Stomach (tissue), 9 donors: ENCODE data around the gene BBS12. TPM values are rescaled to one million over a fixed set of nuclear protein-coding genes. Genes with fewer than 3 reads are reported as not detected.

Source experiments
- DNase-seq, 2 donors: peaks; one replicate each; pipeline versions ENCODE4 v3.0.0 to v3.0.0-alpha.2; 2013 to 2019
- H3K27ac ChIP-seq, 5 donors: fragments of 200-600 bp in 4 of 5; sonication (generic) in 4 of 5; one replicate each; pipeline ENCODE4 v1.5.1; 2013 to 2019; ENCODE audit warnings: mild to moderate bottlenecking in 1 of 5, moderate library complexity in 1 of 5
- H3K27me3 ChIP-seq, 3 donors: fragments of 200-600 bp; sonication (generic); one replicate each; pipeline ENCODE4 v1.5.1; 2017 to 2019; ENCODE audit warnings: mixed run types in 1 of 3
- H3K36me3 ChIP-seq, 4 donors: fragments of 200-600 bp; sonication (generic); 1 replicate in 3 of 4; 2 replicates in 1 of 4; pipeline ENCODE4 v1.5.1; 2016 to 2019
- H3K4me1 ChIP-seq, 4 donors: fragments of 200-600 bp; sonication (generic); one replicate each; pipeline ENCODE4 v1.5.1; 2016 to 2019
- H3K4me3 ChIP-seq, 4 donors: fragments of 200-600 bp; sonication (generic) in 3 of 4; one replicate each; pipeline ENCODE4 v1.5.1; 2016 to 2019; ENCODE audit warnings: mild to moderate bottlenecking in 1 of 4
- H3K9me3 ChIP-seq, 4 donors: fragments of 200-600 bp; sonication (generic); one replicate each; pipeline ENCODE4 v1.5.1; 2016 to 2019
- CTCF ChIP-seq, 7 experiments: fragments of 450-650 bp in 4 of 7; fragments of 200-600 bp in 3 of 7; sonication (generic) in 3 of 7; IDR thresholded peaks; one replicate each; pipeline ENCODE4 v1.5.1; 2016 to 2019; ENCODE audit warnings: antibody characterized with exemption in 7 of 7, control low read depth in 2 of 7, mild to moderate bottlenecking in 1 of 7
- EP300 ChIP-seq: sonication (generic); formaldehyde crosslinking; IDR thresholded peaks from one replicate; pipeline ENCODE4 v1.6.1; 2017; ENCODE audit warnings: antibody characterized with exemption
- POLR2A ChIP-seq, 4 donors: fragments of 450-650 bp; IDR thresholded peaks; one replicate each; pipeline ENCODE4 v1.6.1; 2016; ENCODE audit warnings: antibody characterized with exemption in 4 of 4, control low read depth in 2 of 4, mild to moderate bottlenecking in 1 of 4, moderate library complexity in 1 of 4
- POLR2AphosphoS5 ChIP-seq, 3 donors: sonication (generic); formaldehyde crosslinking; IDR thresholded peaks; one replicate each; pipeline ENCODE4 v1.6.1; 2016; ENCODE audit warnings: antibody characterized with exemption in 3 of 3
- WGBS, 5 donors: extraction: QIAGEN DNeasy Blood & Tissue Kit in 3 of 5; methylation state at CpG; one replicate each; pipeline versions ENCODE4 v1.1.5 to v1.1.7; 2013 to 2018; 5-methylcytosine and 5-hydroxymethylcytosine counted together
- intact Hi-C: fragments of 100-400 bp; cut with DNase I; formaldehyde crosslinking; loops from one replicate; pipeline ENCODE4 v1.15.1; 2023; ENCODE audit warnings: low total_unique reads
- polyA plus RNA-seq, 3 donors: library from polyadenylated mRNA; stranded (reverse); fragments of 200-250 nt; gene quantifications; one replicate each; pipeline ENCODE4 v1.2.3, GENCODE V29; 2013
- total RNA-seq, 5 donors: library from RNA; depleted of rRNA; stranded (reverse); fragments of >200 nt; gene quantifications; one replicate each; pipeline versions ENCODE4 v1.1.0 to v1.2.3, GENCODE V29; 2014 to 2016
- donor health status: healthy with polysubstance abuse.
- donor health status: Bipolar disorder and iron deficiency.
- donor health status: healthy.

BBS12 gene
- total and polyA plus RNA-seq, 8 donors: 0.87 to 4.5 (median 1.3) TPM

- no peak overlapping the region for H3K27ac ChIP-seq
- TF ChIP-seq POLR2A (IDR thresholded peaks at IDR 0.05): no peak
- TF ChIP-seq CTCF (IDR thresholded peaks at IDR 0.05): no peak
- TF ChIP-seq EP300: no peak
- no peak for TF ChIP-seq POLR2AphosphoS5 (IDR thresholded peaks at IDR 0.05)
- 70 to 85% (median 75%) methylated on average over 4 of the region's 4 CpGs for WGBS, 5 donors
- peaks cover 0 to 2% (median 0%) of the 10 kb centered on the region in 4 donors for H3K4me1 ChIP-seq
- H3K27me3 ChIP-seq: no peaks in the 10 kb centered on the region
- no peaks in the 10 kb centered on the region for H3K36me3 ChIP-seq
- H3K9me3 ChIP-seq: no peaks in the 10 kb centered on the region
- no peak overlapping the region for H3K4me3 ChIP-seq
- no peak for DNase-seq
- intact Hi-C loops: no loop called here
Observed at GRCh38 chr4:122707497-122707896, 25.0 kb upstream of the BBS12 start.

DNA sequence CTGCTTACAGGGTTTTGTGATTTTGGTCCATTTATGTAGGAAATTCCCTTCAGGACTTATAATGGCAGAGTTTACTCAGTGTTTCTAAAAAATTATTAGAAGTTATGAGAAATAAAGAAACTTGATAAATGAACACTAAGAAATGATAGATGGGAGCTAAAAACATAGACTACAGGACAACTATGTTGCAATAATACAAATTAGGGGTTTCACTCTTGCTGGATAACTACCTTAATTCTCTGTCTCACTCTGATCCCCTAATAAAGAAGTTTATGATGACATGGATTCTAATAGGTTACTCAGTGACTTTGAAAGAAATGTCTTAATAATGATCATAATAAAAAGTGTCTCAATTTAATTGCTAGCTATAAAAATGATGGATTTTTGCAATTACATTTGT lies 23.3 kb upstream of the BBS12 start:
- Histone ChIP-seq H3K4me3 (no peak overlapping the region), H3K36me3 (no peaks in the 10 kb centered on the region), H3K4me1 (no peaks in the 10 kb centered on the region), H3K27ac (no peak overlapping the region), H3K27me3 (no peaks in the 10 kb centered on the region), H3K9me3 (no peaks in the 10 kb centered on the region)
- no peak for DNase-seq
- intact Hi-C loops: no loop called here
- no peak for TF ChIP-seq CTCF (IDR thresholded peaks at IDR 0.05)
- no peak for TF ChIP-seq POLR2A (IDR thresholded peaks at IDR 0.05)
- no peak for TF ChIP-seq EP300
- TF ChIP-seq POLR2AphosphoS5 (IDR thresholded peaks at IDR 0.05): no peak

GRCh38 chr4:122710434-122711308 lies 21.8 kb upstream of the BBS12 start:
- Histone ChIP-seq H3K4me1 (no peaks in the 10 kb centered on the region), H3K36me3 (no peaks in the 10 kb centered on the region), H3K27me3 (no peaks in the 10 kb centered on the region), H3K4me3 (no peak overlapping the region), H3K9me3 (no peaks in the 10 kb centered on the region), H3K27ac (no peak overlapping the region)
- no peak for DNase-seq
- intact Hi-C loops: no loop called here
- 51 to 68% (median 63%) methylated on average over 9 of the region's 9 CpGs for WGBS, 5 donors
- no peak for TF ChIP-seq POLR2A (IDR thresholded peaks at IDR 0.05)
- no peak for TF ChIP-seq CTCF (IDR thresholded peaks at IDR 0.05)
- TF ChIP-seq EP300: no peak
- no peak for TF ChIP-seq POLR2AphosphoS5 (IDR thresholded peaks at IDR 0.05)

GRCh38 chr4:122711919-122712318 lies 20.6 kb upstream of the BBS12 start:
- no peak for DNase-seq
- Histone ChIP-seq H3K27me3 (no peaks in the 10 kb centered on the region), H3K4me1 (no peaks in the 10 kb centered on the region), H3K4me3 (no peak overlapping the region), H3K27ac (no peak overlapping the region), H3K36me3 (no peaks in the 10 kb centered on the region), H3K9me3 (no peaks in the 10 kb centered on the region)
- intact Hi-C loops: no loop called here
- TF ChIP-seq EP300 (no peak), CTCF (IDR thresholded peaks at IDR 0.05) (no peak), POLR2AphosphoS5 (IDR thresholded peaks at IDR 0.05) (no peak), POLR2A (IDR thresholded peaks at IDR 0.05) (no peak)
